GM12878 (cell line): ENCODE results near the gene LDLRAD3. TPM values are rescaled to one million over a fixed set of nuclear protein-coding genes. Genes with fewer than 3 reads are reported as not detected.

Source experiments
- ATAC-seq: fragments of 200-7000 bp; cut with Tn5 transposase; 3 replicates; pipeline ENCODE4 v1.9.1; 2020; ENCODE audit warnings: mild to moderate bottlenecking, moderate library complexity
- BruUV-seq: library from RNA; stranded (reverse); fragments of 400-500 nt; replicated peaks from 2 replicates; lab custom pipeline; 2021; lab: Mats Ljungman, UMichigan
- CTCF ChIA-PET: fragments of 300-600 bp; sonication (Branson Sonifier 250); formaldehyde crosslinking; extraction: SDS; loops from one replicate; lab custom pipeline; 2021; ENCODE audit warnings: inconsistent platforms; lab: Yijun Ruan, JAX
- POLR2A ChIA-PET: fragments of 350-600 bp; formaldehyde crosslinking; extraction: SDS; loops from one replicate; lab custom pipeline; 2021; ENCODE audit warnings: inconsistent platforms; lab: Charles Lee
- RAD21 ChIA-PET: fragments of 300-600 bp; sonication (Branson Sonifier 250); formaldehyde crosslinking; loops from one replicate; lab custom pipeline; 2023; ENCODE audit warnings: antibody characterized with exemption; ENCODE audit not compliant: unreplicated experiment; lab: Charles Lee
- SMC1A ChIA-PET: fragments of 300-600 bp; sonication (Branson Sonifier 250); formaldehyde crosslinking; loops from one replicate; lab custom pipeline; 2023; ENCODE audit not compliant: unreplicated experiment, uncharacterized antibody; lab: Charles Lee
- DNase-seq: peaks from one replicate; pipeline ENCODE4 v3.0.0-alpha.2; 2011; ENCODE audit warnings: low read depth, low spot score
- FAIRE-seq: peaks from 3 replicates; lab custom pipeline; 2011; peaks lifted over from hg19 to GRCh38; lab: Jason Lieb, UNC
- H2AFZ ChIP-seq: 2 replicates; pipeline ENCODE4 v1.6.0; 2011; ENCODE audit warnings: low read depth, low read length, control low read depth; ENCODE audit not compliant: control insufficient read depth
- H3K27ac ChIP-seq: 2 replicates; pipeline ENCODE4 v1.5.1; 2011; ENCODE audit warnings: control low read depth; ENCODE audit not compliant: control insufficient read depth, insufficient read depth
- H3K27me3 ChIP-seq, 2 experiments: replicated peaks in 1 of 2; 2 replicates each; pipeline versions ENCODE4 v1.6.0 to v1.6.1; 2011; ENCODE audit warnings: low read length in 1 of 2; ENCODE audit not compliant: control insufficient read depth in 2 of 2, insufficient read depth in 2 of 2
- H3K36me3 ChIP-seq, 2 experiments: 2 replicates each; pipeline ENCODE4 v1.5.1; 2011; ENCODE audit warnings: low read length in 1 of 2; ENCODE audit not compliant: control insufficient read depth in 2 of 2, insufficient read depth in 2 of 2
- H3K4me1 ChIP-seq: 2 replicates; pipeline ENCODE4 v1.6.1; 2011; ENCODE audit warnings: mild to moderate bottlenecking, low read length, moderate library complexity, mixed read lengths; ENCODE audit not compliant: control insufficient read depth, insufficient read depth
- H3K4me2 ChIP-seq: 2 replicates; pipeline ENCODE4 v1.6.0; 2011; ENCODE audit warnings: control low read depth; ENCODE audit not compliant: control insufficient read depth, insufficient read depth
- H3K4me3 ChIP-seq: fragments of 200-600 bp; sonication (generic); 2 replicates; pipeline ENCODE4 v1.5.1; 2016
- H3K79me2 ChIP-seq: 2 replicates; pipeline ENCODE4 v1.6.0; 2011; ENCODE audit warnings: low read length; ENCODE audit not compliant: control insufficient read depth, insufficient read depth
- H3K9ac ChIP-seq: 2 replicates; pipeline ENCODE4 v1.8.0; 2011; ENCODE audit warnings: low read length, control low read depth, mixed read lengths; ENCODE audit not compliant: control insufficient read depth, insufficient read depth
- H3K9me3 ChIP-seq: replicated peaks from 3 replicates; pipeline ENCODE4 v1.5.1; 2011; ENCODE audit warnings: mild to moderate bottlenecking, low read length; ENCODE audit not compliant: control insufficient read depth, insufficient read depth
- H4K20me1 ChIP-seq: 2 replicates; pipeline ENCODE4 v1.6.0; 2011; ENCODE audit not compliant: control insufficient read depth, insufficient read depth
- ASH2L ChIP-seq: fragments of 300-600, 200-600 bp; sonication (generic); IDR thresholded peaks from 2 replicates; pipeline ENCODE4 v1.6.1; 2017; ENCODE audit warnings: low read depth, mild to moderate bottlenecking, borderline replicate concordance
- BRCA1 ChIP-seq: IDR thresholded peaks from 2 replicates; pipeline ENCODE4 v1.6.1; 2011; ENCODE audit warnings: low read depth, low read length, improper control_type of control experiment
- ELK1 ChIP-seq: IDR thresholded peaks from 2 replicates; pipeline ENCODE4 v1.6.1; 2012; ENCODE audit warnings: low read depth, low read length, improper control_type of control experiment
- ESRRA ChIP-seq: IDR thresholded peaks from 2 replicates; pipeline ENCODE4 v1.6.1; 2012; ENCODE audit warnings: mild to moderate bottlenecking, low read length, improper control_type of control experiment
- KDM1A ChIP-seq: fragments of 200-600 bp; sonication (generic); IDR thresholded peaks from 2 replicates; pipeline ENCODE4 v1.6.1; 2016; ENCODE audit warnings: borderline replicate concordance
- MAX ChIP-seq: IDR thresholded peaks from 2 replicates; pipeline ENCODE4 v1.6.1; 2012; ENCODE audit warnings: low read depth, low read length, improper control_type of control experiment
- MYB ChIP-seq: fragments of 150-350 bp; IDR thresholded peaks from 2 replicates; pipeline ENCODE4 v1.6.1; 2014; ENCODE audit warnings: mild to moderate bottlenecking, low read depth, low read length, borderline replicate concordance
- PBX3 ChIP-seq: IDR thresholded peaks from 2 replicates; pipeline ENCODE4 v1.6.1; 2011; ENCODE audit warnings: mild to moderate bottlenecking, low read depth, low read length, moderate library complexity; ENCODE audit not compliant: insufficient replicate concordance
- SKIL ChIP-seq: fragments of 450-650 bp; IDR thresholded peaks from 2 replicates; pipeline ENCODE4 v1.6.1; 2017; ENCODE audit warnings: mild to moderate bottlenecking, low read depth, inconsistent platforms; ENCODE audit not compliant: poor library complexity, severe bottlenecking
- TARDBP ChIP-seq: IDR thresholded peaks from 2 replicates; pipeline ENCODE4 v1.6.1; 2016; ENCODE audit warnings: borderline replicate concordance
- YBX1 ChIP-seq: fragments of 450-650 bp; IDR thresholded peaks from 2 replicates; pipeline ENCODE4 v1.6.1; 2016; ENCODE audit warnings: antibody characterized with exemption
- WGBS: methylation state at CpG from one replicate; pipeline ENCODE4 v1.1.6; 2016; ENCODE audit warnings: low lambda C conversion rate; ENCODE audit not compliant: insufficient replicate concordance, insufficient coverage; ENCODE audit errors: missing lambda C conversion rate; 5-methylcytosine and 5-hydroxymethylcytosine counted together
- in situ Hi-C: fragments of 300-500 bp; cut with MboI; formaldehyde crosslinking; loops from 9 replicates; pipeline ENCODE4 v1.14.3; 2018; ENCODE audit warnings: mixed read lengths
- intact Hi-C: fragments of 100-400 bp; cut with micrococcal nuclease; formaldehyde crosslinking; loops from one replicate; pipeline ENCODE4 v1.14.2; 2022; ENCODE audit not compliant: unreplicated experiment
- polyA plus RNA-seq, 11 experiments: library from polyadenylated mRNA; depleted of rRNA in 4 of 11; unstranded in 6 of 11; stranded (reverse) in 5 of 11; fragments of >200 nt; fragmentation: Nextera tagmentation in 4 of 11; fragmentation: Illumina TruSeq in 1 of 11; extraction: Ambion mirVana in 4 of 11; extraction: Trizol in 1 of 11; gene quantifications; 1 replicate in 1 of 11; 2 replicates in 10 of 11; pipeline versions ENCODE4 v1.2.1 to v1.2.3, GENCODE V29; 2011 to 2016; ENCODE audit warnings: inconsistent platforms in 2 of 11, missing spikeins in 2 of 11, low read depth in 1 of 11
- total RNA-seq, 4 experiments: library from RNA; depleted of rRNA in 3 of 4; stranded (reverse); fragments of >200 nt in 3 of 4; fragmentation: Illumina TruSeq in 1 of 4; extraction: Trizol in 1 of 4; gene quantifications; 2 replicates each; pipeline versions ENCODE4 v1.2.1 to v1.2.3, GENCODE V29; 2013 to 2021

The LDLRAD3 gene
- total and polyA plus RNA-seq, 10 of the 15 experiments (the other 5 are each of a cell fraction or from before 2014, with no cell fraction given), result 2.5 to 17.2 (median 10.7) TPM

- no peaks in the 10 kb centered on the region for H3K36me3 ChIP-seq
- H3K27me3 ChIP-seq, result no peaks in the 10 kb centered on the region
- H3K4me3 ChIP-seq, result no peak overlapping the region
- BruUV-seq, result no TSS peak
- ChIA-PET RAD21 (no interaction called here), CTCF (interaction anchor here (1.6 kb wide), 1 partner anchor 27 kb away, joined by 3 read pairs; no protein-coding TSS in a partner anchor), POLR2A (no interaction called here), SMC1A (interaction anchor here (1.5 to 1.6 kb wide), 2 partner anchors 16 to 356 kb away, joined by 3 to 4 read pairs; no protein-coding TSS in a partner anchor)
- WGBS, result 0% methylated on average over 2 of the region's 2 CpGs
- no peaks in the 10 kb centered on the region for H4K20me1 ChIP-seq
- H3K4me1 ChIP-seq, result no peaks in the 10 kb centered on the region
- in situ Hi-C loops (no loop called here), intact Hi-C loops (no loop called here)
- H3K9me3 ChIP-seq, result no peaks in the 10 kb centered on the region
- no peak overlapping the region for H3K9ac ChIP-seq
- no peak for TF ChIP-seq ASH2L
- no peak for TF ChIP-seq MAX
- TF ChIP-seq KDM1A, result no peak
- no peak for TF ChIP-seq SKIL
- TF ChIP-seq ELK1, result no peak
- TF ChIP-seq MYB, result no peak
- no peak for TF ChIP-seq ESRRA
- TF ChIP-seq PBX3, result no peak
- TF ChIP-seq BRCA1, result no peak
- TF ChIP-seq YBX1, result no peak
- no peak for TF ChIP-seq TARDBP
- H3K79me2 ChIP-seq, result no peaks in the 10 kb centered on the region
- DNase-seq (no peak), FAIRE-seq (no peak), ATAC-seq (no peak)
- no peak overlapping the region for H2AFZ ChIP-seq
- no peak overlapping the region for H3K4me2 ChIP-seq
- no peak overlapping the region for H3K27ac ChIP-seq
Measured at GRCh38 chr11:36177836-36178235, 234.0 kb downstream of the LDLRAD3 start.
